ENCODE data around the gene MALRD1.

DNA sequence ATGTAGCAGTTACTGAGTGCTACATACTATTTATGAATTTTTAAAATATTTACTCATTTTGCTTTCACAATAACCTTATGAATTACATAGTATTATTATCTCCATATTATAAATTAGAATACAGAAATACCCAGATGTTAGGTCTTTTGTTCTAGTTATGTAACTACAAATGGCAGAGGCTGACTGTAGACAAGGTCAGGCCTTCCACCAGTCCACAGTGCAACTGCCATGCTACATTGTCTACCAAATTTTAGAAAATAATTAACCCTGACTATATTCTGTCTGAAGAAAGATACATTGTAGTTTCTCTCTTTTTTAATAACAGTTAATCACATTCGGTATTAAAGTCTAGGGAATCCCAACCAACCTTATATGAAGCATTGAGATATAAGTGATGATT, 280.9 kb downstream of the MALRD1 start:
- TF ChIP-seq, protein P1, sequence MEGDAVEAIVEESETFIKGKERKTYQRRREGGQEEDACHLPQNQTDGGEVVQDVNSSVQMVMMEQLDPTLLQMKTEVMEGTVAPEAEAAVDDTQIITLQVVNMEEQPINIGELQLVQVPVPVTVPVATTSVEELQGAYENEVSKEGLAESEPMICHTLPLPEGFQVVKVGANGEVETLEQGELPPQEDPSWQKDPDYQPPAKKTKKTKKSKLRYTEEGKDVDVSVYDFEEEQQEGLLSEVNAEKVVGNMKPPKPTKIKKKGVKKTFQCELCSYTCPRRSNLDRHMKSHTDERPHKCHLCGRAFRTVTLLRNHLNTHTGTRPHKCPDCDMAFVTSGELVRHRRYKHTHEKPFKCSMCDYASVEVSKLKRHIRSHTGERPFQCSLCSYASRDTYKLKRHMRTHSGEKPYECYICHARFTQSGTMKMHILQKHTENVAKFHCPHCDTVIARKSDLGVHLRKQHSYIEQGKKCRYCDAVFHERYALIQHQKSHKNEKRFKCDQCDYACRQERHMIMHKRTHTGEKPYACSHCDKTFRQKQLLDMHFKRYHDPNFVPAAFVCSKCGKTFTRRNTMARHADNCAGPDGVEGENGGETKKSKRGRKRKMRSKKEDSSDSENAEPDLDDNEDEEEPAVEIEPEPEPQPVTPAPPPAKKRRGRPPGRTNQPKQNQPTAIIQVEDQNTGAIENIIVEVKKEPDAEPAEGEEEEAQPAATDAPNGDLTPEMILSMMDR (IDR thresholded peaks at IDR 0.05), result no peak
- no peak for TF ChIP-seq POLR2A (IDR thresholded peaks at IDR 0.05)
